Esophagus mucosa (tissue), 1 donor: Measurements from ENCODE around the gene BTLA. TPM values are rescaled to one million over a fixed set of nuclear protein-coding genes. Genes with fewer than 3 reads are reported as not detected.
"Not testable (repeated sequence)": the region's sequence is repeated elsewhere in the genome, so short reads cannot be mapped to it uniquely, and the experiment has no call there.

Experiments used
- ATAC-seq: fragments of 200-7000 bp; cut with Tn5 transposase; one replicate; pipeline ENCODE4 v1.9.1; 2020
- total RNA-seq: library from RNA; stranded (reverse); gene quantifications from one replicate; pipeline ENCODE4 v1.2.4, GENCODE V29; 2023
- donor health status: DM: yes; HTN: yes; CAD: no.

Gene BTLA
- total RNA-seq, 1 donor from 2014 or later = 0.44 TPM

GRCh38 chr3:112437146-112438022, 61.9 kb downstream of the BTLA start:
- ATAC-seq = peak; percentile 71

DNA sequence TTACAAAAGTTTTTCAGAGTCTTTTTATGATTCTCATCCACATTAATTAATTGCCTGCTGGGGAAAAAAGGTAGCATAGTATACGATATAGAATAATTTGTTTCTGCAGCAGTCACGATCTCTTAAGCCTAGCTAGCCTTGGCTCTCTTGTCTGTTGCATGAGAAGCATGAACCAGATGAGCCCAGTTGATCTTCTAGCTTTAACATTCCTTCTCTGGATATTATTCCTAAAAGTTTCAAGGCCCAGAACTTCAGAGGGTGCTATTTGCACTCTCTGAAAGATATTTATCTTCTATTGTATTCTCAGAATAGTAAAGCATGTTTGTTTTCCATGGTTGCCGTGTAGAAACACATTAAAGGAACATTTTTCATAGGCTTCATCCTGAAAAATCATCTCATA, 69.3 kb downstream of the BTLA start:
- no peak for ATAC-seq

DNA sequence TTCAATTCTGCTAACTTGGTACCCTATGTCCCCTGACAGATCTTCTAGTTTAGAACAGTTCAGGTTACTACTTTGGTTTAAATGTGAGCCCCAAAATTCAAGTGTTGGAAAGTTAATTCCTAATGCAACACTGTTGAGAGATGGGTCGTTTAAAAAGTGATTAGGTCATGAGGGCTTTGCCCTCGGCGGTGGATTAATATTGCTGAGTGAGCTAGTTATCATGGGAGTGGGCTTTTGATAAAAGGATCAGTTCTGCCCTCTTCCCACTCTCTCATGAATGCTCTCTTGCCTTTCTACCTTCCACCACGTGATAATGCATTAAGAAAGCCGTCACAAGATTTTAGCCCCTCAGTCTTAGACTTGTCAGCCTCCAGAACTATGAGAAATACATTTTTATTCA, 72.1 kb downstream of the BTLA start:
- ATAC-seq = no peak

- no peak for ATAC-seq
These were observed 73.2 kb downstream of the BTLA start for GRCh38 chr3:112425858-112426750.

- no peak for ATAC-seq
These were observed 73.9 kb downstream of the BTLA start for GRCh38 chr3:112425382-112425781.

DNA sequence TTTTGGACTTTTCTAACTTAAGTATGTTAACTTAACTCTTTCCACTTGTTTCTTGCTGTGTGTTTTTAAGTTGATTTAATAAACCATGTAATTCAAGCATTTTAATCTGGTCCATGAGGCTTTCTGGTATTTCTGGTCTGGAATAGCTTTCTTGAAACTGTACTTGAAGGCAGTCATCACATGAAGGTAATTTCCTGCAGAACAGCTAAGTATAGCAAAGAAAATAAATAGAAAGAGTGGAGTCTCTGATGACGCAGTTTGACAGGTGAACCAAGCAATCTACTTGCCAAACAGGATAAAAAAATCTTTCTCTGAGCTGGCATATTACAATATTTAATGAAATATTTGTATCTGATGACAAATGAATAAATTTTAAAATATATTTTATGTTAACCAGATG, 74.9 kb downstream of the BTLA start:
- ATAC-seq = no peak

GRCh38 chr3:112422921-112423320, 76.4 kb downstream of the BTLA start:
- not testable (repeated sequence) for ATAC-seq

GRCh38 chr3:112418526-112418925, 80.7 kb downstream of the BTLA start:
- ATAC-seq = not testable (repeated sequence)

- ATAC-seq = no peak
These were observed 81.5 kb downstream of the BTLA start for GRCh38 chr3:112417696-112418318.

DNA sequence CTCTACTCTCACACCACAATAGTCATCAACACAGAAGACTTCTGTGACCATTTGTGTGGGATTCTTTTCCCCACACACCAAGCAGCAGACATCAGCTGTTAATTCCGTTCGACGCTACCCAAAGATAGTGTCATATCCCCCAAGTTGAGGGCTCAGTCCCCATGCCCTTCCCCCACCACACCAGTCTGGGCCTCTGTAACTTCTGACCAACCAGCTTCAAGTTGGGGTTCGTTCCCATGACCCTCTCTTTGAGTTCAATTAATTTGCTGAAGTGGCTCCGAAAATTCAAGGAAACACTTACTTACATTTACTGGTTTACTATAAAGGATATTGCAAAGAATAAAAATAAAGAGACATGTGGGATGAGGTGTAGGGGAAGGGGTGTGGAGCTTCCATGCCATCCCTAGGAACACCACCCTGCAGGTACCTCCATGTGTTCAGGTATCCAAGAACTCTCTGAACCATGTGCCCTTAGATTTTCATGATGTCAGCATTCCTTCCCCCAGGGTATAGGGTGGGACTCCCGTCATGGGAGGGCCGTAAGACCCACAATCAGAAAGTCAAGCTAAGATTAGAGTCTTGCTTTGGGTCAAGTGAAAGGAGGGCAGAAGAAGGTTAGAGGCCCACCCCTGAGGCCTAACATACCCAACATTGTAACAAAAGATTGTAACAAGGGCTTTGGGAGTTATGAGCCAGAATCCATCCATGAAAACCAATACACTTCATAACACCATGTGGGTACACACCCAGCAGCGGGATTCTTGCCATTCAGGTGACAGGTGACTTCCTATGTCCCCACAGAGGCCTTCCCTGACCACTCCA, 82.7 kb downstream of the BTLA start:
- ATAC-seq = no peak

- no peak for ATAC-seq
These were observed 83.9 kb downstream of the BTLA start for GRCh38 chr3:112415390-112415789.

Other genes with a start within 250 kb of the BTLA start
- gene SLC9C1, start 205.3 kb downstream of the BTLA start, total RNA-seq = not detected
- gene CD200, start 166.3 kb downstream of the BTLA start, total RNA-seq = 1.1 TPM
- 41.0 TPM for gene ATG3, start 62.5 kb upstream of the BTLA start, total RNA-seq
- gene SLC35A5, start 62.6 kb upstream of the BTLA start, total RNA-seq = 15.9 TPM
- 13.2 TPM for gene CCDC80, start 141.7 kb upstream of the BTLA start, total RNA-seq